ENCODE data around the gene CLEC10A. TPM values are rescaled to one million over a fixed set of nuclear protein-coding genes. Genes with fewer than 3 reads are reported as not detected.

CLEC10A gene
- total and polyA plus RNA-seq, 10 of the 15 experiments (the other 5 are each of a cell fraction or from before 2014, with no cell fraction given): not detected

- H3K27ac ChIP-seq (ENCODE audit: control insufficient read depth, insufficient read depth): no peak overlapping the region
- no peak for DNase-seq (ENCODE audit: low read depth, low spot score)
- no peaks in the 10 kb centered on the region for H3K9me3 ChIP-seq (replicated peaks; ENCODE audit: control insufficient read depth, insufficient read depth, low read length)
- in situ Hi-C loops (cut with MboI) (no loop called here), intact Hi-C loops (cut with micrococcal nuclease; ENCODE audit: unreplicated experiment) (no loop called here)
- ChIA-PET CTCF (no interaction called here), RAD21 (ENCODE audit: unreplicated experiment) (no interaction called here), POLR2A (no interaction called here), SMC1A (ENCODE audit: uncharacterized antibody, unreplicated experiment) (no interaction called here)
- no peak overlapping the region for H3K4me2 ChIP-seq (ENCODE audit: control insufficient read depth, insufficient read depth)
- H3K27me3 ChIP-seq (replicated peaks in 1 of 2; ENCODE audit: control insufficient read depth in 2 of 2, insufficient read depth in 2 of 2, low read length in 1 of 2): no peaks in the 10 kb centered on the region; a peak in 1 of 4 replicates
- no peak overlapping the region for H3K4me3 ChIP-seq
- H3K79me2 ChIP-seq (ENCODE audit: control insufficient read depth, insufficient read depth, low read length): no peaks in the 10 kb centered on the region
- no peak overlapping the region for H2AFZ ChIP-seq (ENCODE audit: control insufficient read depth, low read depth, low read length)
- 52% methylated on average over 20 of the region's 20 CpGs for WGBS (ENCODE audit: insufficient coverage, insufficient replicate concordance, low lambda C conversion rate, missing lambda C conversion rate)
- no peaks in the 10 kb centered on the region for H4K20me1 ChIP-seq (ENCODE audit: control insufficient read depth, insufficient read depth)
- no peaks in the 10 kb centered on the region for H3K36me3 ChIP-seq (ENCODE audit: control insufficient read depth in 2 of 2, insufficient read depth in 2 of 2, low read length in 1 of 2)
- H3K9ac ChIP-seq (ENCODE audit: control insufficient read depth, insufficient read depth, low read length): no peak overlapping the region
- FAIRE-seq: no peak
- TF ChIP-seq RAD21 (IDR thresholded peaks at IDR 0.05; ENCODE audit: insufficient read depth, low read depth, low read length): no peak
- TF ChIP-seq, protein P1, sequence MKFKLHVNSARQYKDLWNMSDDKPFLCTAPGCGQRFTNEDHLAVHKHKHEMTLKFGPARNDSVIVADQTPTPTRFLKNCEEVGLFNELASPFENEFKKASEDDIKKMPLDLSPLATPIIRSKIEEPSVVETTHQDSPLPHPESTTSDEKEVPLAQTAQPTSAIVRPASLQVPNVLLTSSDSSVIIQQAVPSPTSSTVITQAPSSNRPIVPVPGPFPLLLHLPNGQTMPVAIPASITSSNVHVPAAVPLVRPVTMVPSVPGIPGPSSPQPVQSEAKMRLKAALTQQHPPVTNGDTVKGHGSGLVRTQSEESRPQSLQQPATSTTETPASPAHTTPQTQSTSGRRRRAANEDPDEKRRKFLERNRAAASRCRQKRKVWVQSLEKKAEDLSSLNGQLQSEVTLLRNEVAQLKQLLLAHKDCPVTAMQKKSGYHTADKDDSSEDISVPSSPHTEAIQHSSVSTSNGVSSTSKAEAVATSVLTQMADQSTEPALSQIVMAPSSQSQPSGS (IDR thresholded peaks at IDR 0.05; ENCODE audit: low read length): no peak
- no peak for TF ChIP-seq LARP7 (IDR thresholded peaks at IDR 0.05)
- TF ChIP-seq BCL3 (IDR thresholded peaks at IDR 0.05; ENCODE audit: borderline replicate concordance, insufficient read depth, low read depth, low read length, poor library complexity, severe bottlenecking): peak; percentile 78
- 0 out of 4 replicates have a peak, but pooled peaks of 1 of the 2 experiments have one; percentile 12 for TF ChIP-seq SRF (IDR thresholded peaks at IDR 0.05; ENCODE audit: low read depth in 2 of 2, low read length in 2 of 2)
- no peak for TF ChIP-seq PKNOX1 (IDR thresholded peaks at IDR 0.05)
- no TSS peak for BruUV-seq (replicated peaks)
- peaks cover 7% of the 10 kb centered on the region for H3K4me1 ChIP-seq (ENCODE audit: control insufficient read depth, insufficient read depth, low read length)
- ATAC-seq: no peak
Measured at GRCh38 chr17:7107012-7107754, 27.1 kb upstream of the CLEC10A start.
